ENCODE measurements around the gene OR1J4. TPM values are rescaled to one million over a fixed set of nuclear protein-coding genes. Genes with fewer than 3 reads are reported as not detected.

OR1J4 gene
- total RNA-seq, 1 experiment from 2014 or later = not detected

GRCh38 chr9:122474561-122474960 is 44.4 kb upstream of the OR1J4 start:
- Mint-ChIP-seq H3K36me3 (peaks cover 26% of the 10 kb centered on the region), H3K4me1 (no peaks in the 10 kb centered on the region), H3K27ac (no peak overlapping the region), H3K9me3 (peaks cover 89% of the 10 kb centered on the region), H3K4me3 (no peak overlapping the region), H3K27me3 (ENCODE audit: low read depth) (peaks cover 39% of the 10 kb centered on the region)
- no peak for ATAC-seq
- POLR2A ChIA-PET = no interaction called here
- TF ChIP-seq ZNF423 (CRISPR knock-in tag; IDR thresholded peaks at IDR 0.05) = no peak
- TF ChIP-seq ELF4 (CRISPR knock-in tag; IDR thresholded peaks at IDR 0.05; ENCODE audit: low read depth) = no peak
- no peak for TF ChIP-seq ZNF281 (CRISPR knock-in tag; IDR thresholded peaks at IDR 0.05)
- TF ChIP-seq PRRX2 (CRISPR knock-in tag; IDR thresholded peaks at IDR 0.05) = no peak
- no peak for TF ChIP-seq GABPB1 (CRISPR knock-in tag; IDR thresholded peaks at IDR 0.05)
- TF ChIP-seq FOXJ3 (CRISPR knock-in tag; IDR thresholded peaks at IDR 0.05; ENCODE audit: borderline replicate concordance) = no peak
- no peak for DNase-seq (ENCODE audit: low spot score)
- CTCF ChIA-PET = no interaction called here

GRCh38 chr9:122475717-122476116 is 43.2 kb upstream of the OR1J4 start:
- TF ChIP-seq NFYB (CRISPR knock-in tag; conservative IDR thresholded peaks at IDR 0.05; ENCODE audit: low read depth) = no peak
- no peak for TF ChIP-seq ZNF425 (CRISPR knock-in tag; conservative IDR thresholded peaks at IDR 0.05)
- TF ChIP-seq CTCF (IDR thresholded peaks at IDR 0.05) = no peak
- TF ChIP-seq ZNF138 (CRISPR knock-in tag; conservative IDR thresholded peaks at IDR 0.05) = no peak
- no peak for TF ChIP-seq USF1 (CRISPR knock-in tag; IDR thresholded peaks at IDR 0.05)
- no peak for TF ChIP-seq ATF3 (CRISPR knock-in tag; conservative IDR thresholded peaks at IDR 0.05)
- TF ChIP-seq IRF2 (CRISPR knock-in tag; IDR thresholded peaks at IDR 0.05; ENCODE audit: borderline replicate concordance, low read depth) = no peak
- no peak for TF ChIP-seq E2F5 (CRISPR knock-in tag; IDR thresholded peaks at IDR 0.05)
- no peak for TF ChIP-seq ZNF219 (CRISPR knock-in tag; IDR thresholded peaks at IDR 0.05; ENCODE audit: borderline replicate concordance)
- no peak for TF ChIP-seq SOX15 (CRISPR knock-in tag; IDR thresholded peaks at IDR 0.05)
- TF ChIP-seq ESRRA (CRISPR knock-in tag; IDR thresholded peaks at IDR 0.05; ENCODE audit: borderline replicate concordance) = no peak
- no peak for TF ChIP-seq CREM (CRISPR knock-in tag; IDR thresholded peaks at IDR 0.05)
- no peak for TF ChIP-seq ZNF532 (CRISPR knock-in tag; IDR thresholded peaks at IDR 0.05; ENCODE audit: borderline replicate concordance)
- no peak for TF ChIP-seq USF2 (CRISPR knock-in tag; IDR thresholded peaks at IDR 0.05)
- Mint-ChIP-seq H3K27me3 (ENCODE audit: low read depth) (peaks cover 36% of the 10 kb centered on the region), H3K4me3 (no peak overlapping the region), H3K27ac (no peak overlapping the region), H3K4me1 (no peaks in the 10 kb centered on the region), H3K36me3 (peaks cover 23% of the 10 kb centered on the region), H3K9me3 (peaks cover 90% of the 10 kb centered on the region)
- ChIA-PET POLR2A (no interaction called here), CTCF (no interaction called here)
- DNase-seq (ENCODE audit: low spot score) = no peak
- ATAC-seq = no peak
